ENCODE data around the gene PRR33. TPM values are rescaled to one million over a fixed set of nuclear protein-coding genes. Genes with fewer than 3 reads are reported as not detected.
"Not testable (repeated sequence)": the region's sequence is repeated elsewhere in the genome, so short reads cannot be mapped to it uniquely, and the experiment has no call there.

The PRR33 gene
- total RNA-seq (ENCODE audit: low replicate concordance): not detected in 2 replicates

DNA sequence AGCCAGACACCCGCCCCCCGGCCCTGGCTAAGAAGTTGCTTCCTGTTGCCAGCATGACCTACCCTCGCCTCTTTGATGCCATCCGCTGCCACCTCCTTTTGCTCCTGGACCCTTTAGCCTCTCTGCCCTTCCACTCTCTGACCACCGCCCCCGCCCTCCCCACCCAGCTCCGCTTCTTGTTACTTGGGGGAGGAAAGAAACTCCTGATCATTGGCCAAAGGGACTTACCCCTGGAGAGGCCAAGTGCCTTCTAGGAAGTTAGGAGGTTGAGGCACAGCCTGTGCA, at the start of gene PRR33:
TSS of gene PRR33 (minus strand) at position 65 of the 285 bp plus-strand sequence. CDS start 1,311 bp downstream, outside the sequence.
- H3K4me3 ChIP-seq (ENCODE audit: low read depth, low read length): no peak within 1 kb of the TSS
- TF ChIP-seq, protein P1, sequence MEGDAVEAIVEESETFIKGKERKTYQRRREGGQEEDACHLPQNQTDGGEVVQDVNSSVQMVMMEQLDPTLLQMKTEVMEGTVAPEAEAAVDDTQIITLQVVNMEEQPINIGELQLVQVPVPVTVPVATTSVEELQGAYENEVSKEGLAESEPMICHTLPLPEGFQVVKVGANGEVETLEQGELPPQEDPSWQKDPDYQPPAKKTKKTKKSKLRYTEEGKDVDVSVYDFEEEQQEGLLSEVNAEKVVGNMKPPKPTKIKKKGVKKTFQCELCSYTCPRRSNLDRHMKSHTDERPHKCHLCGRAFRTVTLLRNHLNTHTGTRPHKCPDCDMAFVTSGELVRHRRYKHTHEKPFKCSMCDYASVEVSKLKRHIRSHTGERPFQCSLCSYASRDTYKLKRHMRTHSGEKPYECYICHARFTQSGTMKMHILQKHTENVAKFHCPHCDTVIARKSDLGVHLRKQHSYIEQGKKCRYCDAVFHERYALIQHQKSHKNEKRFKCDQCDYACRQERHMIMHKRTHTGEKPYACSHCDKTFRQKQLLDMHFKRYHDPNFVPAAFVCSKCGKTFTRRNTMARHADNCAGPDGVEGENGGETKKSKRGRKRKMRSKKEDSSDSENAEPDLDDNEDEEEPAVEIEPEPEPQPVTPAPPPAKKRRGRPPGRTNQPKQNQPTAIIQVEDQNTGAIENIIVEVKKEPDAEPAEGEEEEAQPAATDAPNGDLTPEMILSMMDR (IDR thresholded peaks at IDR 0.05; ENCODE audit: insufficient read depth, low read length): no peak
- no peak for DNase-seq (ENCODE audit: low read depth)

DNA sequence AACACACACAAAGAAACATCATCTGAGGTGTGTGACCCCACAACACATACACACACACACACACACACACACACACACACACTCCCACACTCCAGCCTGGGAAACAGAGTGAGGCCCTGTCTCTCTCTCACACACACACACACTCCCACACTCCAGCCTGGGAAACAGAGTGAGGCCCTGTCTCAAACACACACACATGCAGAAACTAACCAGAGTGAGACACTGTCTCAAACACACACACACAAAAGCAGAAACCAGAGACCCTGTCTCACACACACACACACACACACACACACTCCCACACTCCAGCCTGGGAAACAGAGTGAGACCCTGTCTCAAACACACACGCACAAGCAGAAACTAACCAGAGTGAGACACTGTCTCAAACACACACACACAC, 48.1 kb upstream of the PRR33 start:
- not testable (repeated sequence) for H3K4me3 ChIP-seq (ENCODE audit: low read depth, low read length)
- peak; percentile 25 for DNase-seq (ENCODE audit: low read depth)

DNA sequence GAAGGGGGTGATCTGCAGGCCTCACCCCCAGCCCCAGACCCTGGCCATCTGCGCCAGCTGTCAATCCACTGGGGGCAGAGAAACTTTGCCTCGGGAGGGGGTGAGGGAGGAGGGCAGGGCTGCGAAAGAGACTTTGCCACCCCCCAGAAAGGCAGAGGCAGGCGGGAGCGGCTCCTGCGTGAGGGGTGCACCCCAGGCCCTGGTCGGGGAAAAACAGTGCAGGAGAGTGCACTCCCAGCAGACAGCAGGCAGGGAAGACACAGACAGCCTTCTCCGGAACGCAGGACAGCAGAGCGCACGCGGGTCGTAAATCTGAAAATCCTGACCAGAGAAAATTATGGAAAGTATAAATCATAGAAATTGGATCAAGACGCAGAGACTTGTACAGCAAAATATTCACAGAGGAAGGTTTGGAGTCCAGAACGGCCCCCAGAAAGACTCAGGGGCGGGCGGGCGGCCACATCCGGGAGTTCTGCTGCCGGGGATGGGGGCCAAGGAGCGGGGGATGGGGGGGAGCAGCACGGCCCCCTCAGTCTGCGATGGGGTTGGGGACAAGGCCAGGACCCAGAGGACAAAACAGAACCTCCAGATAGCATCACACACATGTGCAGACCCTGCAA, 47.4 kb upstream of the PRR33 start:
- DNase-seq (ENCODE audit: low read depth): no peak
- TF ChIP-seq, protein P1 (IDR thresholded peaks at IDR 0.05; ENCODE audit: insufficient read depth, low read length): no peak
- no peak overlapping the region for H3K4me3 ChIP-seq (ENCODE audit: low read depth, low read length)

DNA sequence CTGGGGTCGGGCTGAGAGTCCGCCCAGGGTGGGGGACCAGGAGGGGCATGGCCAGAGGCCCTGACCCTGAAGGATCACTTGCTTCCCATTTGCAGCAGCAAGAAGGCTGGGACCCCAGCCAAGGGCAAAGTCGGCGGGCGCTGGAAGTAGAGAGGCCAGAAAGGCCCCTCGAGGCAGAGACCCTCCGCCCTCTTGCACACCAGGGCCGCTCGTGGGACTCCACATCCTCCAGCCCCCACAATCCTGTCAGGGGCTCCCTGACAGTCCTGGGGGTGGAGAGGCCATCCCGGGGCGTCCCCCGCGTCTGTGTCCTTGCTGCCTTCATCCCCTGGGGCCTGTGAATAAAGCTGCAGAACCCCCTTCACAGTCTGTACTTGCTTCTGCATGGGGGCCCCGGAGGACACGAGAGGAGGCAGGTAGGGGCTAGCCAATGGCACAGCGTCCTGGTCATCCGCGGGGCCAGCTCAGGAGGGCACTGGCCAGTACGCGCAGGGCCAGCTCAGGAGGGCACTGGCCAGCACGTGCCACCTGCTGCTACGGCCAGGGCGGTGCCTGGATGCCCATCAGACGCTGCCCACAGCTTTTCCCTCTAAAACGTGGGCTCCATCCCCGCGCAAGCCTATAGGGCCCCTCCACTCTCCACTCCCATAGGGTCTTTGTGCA, 46.8 kb upstream of the PRR33 start:
- DNase-seq (ENCODE audit: low read depth): no peak
- no peak overlapping the region for H3K4me3 ChIP-seq (ENCODE audit: low read depth, low read length)
- TF ChIP-seq, protein P1 (IDR thresholded peaks at IDR 0.05; ENCODE audit: insufficient read depth, low read length): no peak

DNA sequence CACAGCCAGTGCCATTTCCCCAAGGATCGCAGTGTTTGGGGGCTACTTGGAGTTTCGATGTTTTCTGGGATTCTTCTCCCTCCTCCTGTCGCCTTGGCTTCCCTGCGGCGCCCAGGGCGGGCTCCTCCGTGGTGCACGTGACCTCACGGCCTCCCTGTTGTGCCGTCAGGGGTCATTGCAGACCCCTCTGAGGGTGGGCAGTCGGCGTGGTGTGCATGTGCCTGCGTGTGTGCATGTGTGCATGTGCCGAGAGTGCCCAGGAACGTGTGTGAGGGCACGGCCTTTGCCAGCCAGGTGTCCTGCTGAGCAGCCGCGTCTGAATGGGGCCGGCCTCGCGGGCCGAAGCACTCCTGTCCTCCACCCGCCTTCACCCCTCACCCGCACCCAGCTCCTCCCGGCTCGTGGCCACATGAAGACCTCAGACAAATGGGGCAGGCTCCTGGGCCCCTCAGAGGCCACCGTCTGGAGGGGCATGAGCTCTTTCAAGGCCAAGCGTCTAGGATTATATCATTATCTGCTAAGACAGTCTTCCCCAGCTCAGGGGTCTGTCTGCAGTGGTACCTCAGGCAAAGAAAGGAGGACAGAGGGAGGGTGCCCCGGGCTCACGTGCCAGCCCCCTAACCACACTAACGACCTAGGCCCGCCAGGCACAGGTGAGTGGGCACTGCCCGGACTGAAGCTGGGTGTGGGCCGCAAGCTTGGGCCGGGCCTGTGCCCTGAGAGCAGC, 46.1 kb upstream of the PRR33 start:
- TF ChIP-seq, protein P1 (IDR thresholded peaks at IDR 0.05; ENCODE audit: insufficient read depth, low read length): no peak
- no peak for DNase-seq (ENCODE audit: low read depth)

DNA sequence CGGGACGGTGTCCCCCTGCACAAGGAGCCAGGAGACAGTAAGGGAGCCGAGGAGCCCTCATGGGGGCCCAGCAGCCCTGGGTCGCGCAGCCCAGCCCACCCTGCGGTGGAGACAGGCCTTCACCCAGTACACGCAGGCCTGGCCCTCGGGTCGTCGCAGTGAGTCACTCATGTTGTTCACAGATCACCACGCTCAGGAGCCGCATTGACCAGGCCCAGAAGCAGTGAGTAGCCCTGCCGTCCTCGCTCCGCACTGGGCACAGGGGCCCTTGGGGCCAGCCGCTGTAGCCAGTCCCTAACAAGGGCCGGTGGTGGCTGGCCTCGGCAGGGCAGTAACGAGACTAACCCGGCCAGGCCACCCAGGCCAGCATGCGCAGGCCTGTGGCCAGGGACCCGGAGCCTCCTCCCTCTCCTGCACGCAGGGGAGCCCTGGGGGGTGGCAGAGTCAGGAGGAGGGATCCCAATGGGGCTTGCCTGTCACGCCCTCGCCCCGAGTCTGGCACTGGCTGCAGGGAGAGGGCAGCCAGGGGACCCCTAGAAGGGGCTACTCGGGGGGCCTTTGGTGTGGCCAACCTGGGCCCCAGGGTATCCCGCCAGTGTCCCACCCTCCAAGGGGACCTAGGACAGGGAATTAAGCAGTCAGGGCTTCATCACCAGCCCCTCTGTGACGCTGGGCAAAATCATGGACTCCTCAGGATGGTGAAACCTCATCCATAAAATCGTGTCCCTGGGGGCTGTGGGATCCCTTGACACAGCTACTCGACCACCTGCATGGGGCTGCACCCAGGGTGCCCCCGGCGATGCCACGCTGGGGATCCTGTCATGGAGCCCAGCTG, 45.3 kb upstream of the PRR33 start:
- DNase-seq (ENCODE audit: low read depth): no peak
- TF ChIP-seq, protein P1 (IDR thresholded peaks at IDR 0.05; ENCODE audit: insufficient read depth, low read length): no peak
- no peak overlapping the region for H3K4me3 ChIP-seq (ENCODE audit: low read depth, low read length)

More for the DNA sequence above, 46.1 kb upstream of the PRR33 start:
- H3K4me3 ChIP-seq (ENCODE audit: low read depth, low read length): no peak overlapping the region

Measured in fibroblast of the aortic adventitia (primary cell).